Hematopoietic multipotent progenitor cell treated with erythropoietin and hydrocortisone succinate and interleukin-3 and kit ligand, for 17 days (in vitro differentiated cells): ENCODE measurements around the gene EGR1.
A peak's percentile ranks its signal among the peaks of the same experiment; 100 is the strongest.

Experiments used
- DNase-seq: peaks from one replicate; pipeline ENCODE4 v3.0.0-alpha.2; 2015; ENCODE audit warnings: low spot score

The EGR1 gene

GRCh38 chr5:138453590-138453989, 11.7 kb upstream of the EGR1 start:
- DNase-seq = no peak

- no peak for DNase-seq
Measured at GRCh38 chr5:138454121-138454520, 11.2 kb upstream of the EGR1 start.

GRCh38 chr5:138455232-138455930, 9.9 kb upstream of the EGR1 start:
- no peak for DNase-seq

GRCh38 chr5:138457531-138458275, 7.6 kb upstream of the EGR1 start:
- no peak for DNase-seq

GRCh38 chr5:138458384-138458783, 6.9 kb upstream of the EGR1 start:
- no peak for DNase-seq

- no peak for DNase-seq
Measured at GRCh38 chr5:138458856-138459255, 6.4 kb upstream of the EGR1 start.

GRCh38 chr5:138459311-138459933, 5.9 kb upstream of the EGR1 start:
- no peak for DNase-seq

- no peak for DNase-seq
Measured at GRCh38 chr5:138460032-138460693, 5.1 kb upstream of the EGR1 start.

GRCh38 chr5:138461343-138462125, 3.7 kb upstream of the EGR1 start:
- no peak for DNase-seq

- peak; percentile 5 for DNase-seq
Measured at GRCh38 chr5:138463419-138464007, 1.8 kb upstream of the EGR1 start.

GRCh38 chr5:138464008-138464387, 1.3 kb upstream of the EGR1 start:
- DNase-seq = peak; percentile 97

- DNase-seq = peak; percentile 99
Measured at GRCh38 chr5:138464388-138465260, 655 bp upstream of the EGR1 start.

- DNase-seq = no peak
Measured at GRCh38 chr5:138466125-138466899, 1.0 kb downstream of the EGR1 start.

- DNase-seq = peak; percentile 24
Measured at GRCh38 chr5:138466900-138467710, 1.8 kb downstream of the EGR1 start.

GRCh38 chr5:138467711-138468132, 2.4 kb downstream of the EGR1 start:
- peak; percentile 11 for DNase-seq

GRCh38 chr5:138468133-138468965, 3.1 kb downstream of the EGR1 start:
- DNase-seq = no peak

- peak; percentile 6 for DNase-seq
Measured at GRCh38 chr5:138468966-138469539, 3.8 kb downstream of the EGR1 start.
